Measurements from ENCODE around the gene ARHGAP10.

DNA sequence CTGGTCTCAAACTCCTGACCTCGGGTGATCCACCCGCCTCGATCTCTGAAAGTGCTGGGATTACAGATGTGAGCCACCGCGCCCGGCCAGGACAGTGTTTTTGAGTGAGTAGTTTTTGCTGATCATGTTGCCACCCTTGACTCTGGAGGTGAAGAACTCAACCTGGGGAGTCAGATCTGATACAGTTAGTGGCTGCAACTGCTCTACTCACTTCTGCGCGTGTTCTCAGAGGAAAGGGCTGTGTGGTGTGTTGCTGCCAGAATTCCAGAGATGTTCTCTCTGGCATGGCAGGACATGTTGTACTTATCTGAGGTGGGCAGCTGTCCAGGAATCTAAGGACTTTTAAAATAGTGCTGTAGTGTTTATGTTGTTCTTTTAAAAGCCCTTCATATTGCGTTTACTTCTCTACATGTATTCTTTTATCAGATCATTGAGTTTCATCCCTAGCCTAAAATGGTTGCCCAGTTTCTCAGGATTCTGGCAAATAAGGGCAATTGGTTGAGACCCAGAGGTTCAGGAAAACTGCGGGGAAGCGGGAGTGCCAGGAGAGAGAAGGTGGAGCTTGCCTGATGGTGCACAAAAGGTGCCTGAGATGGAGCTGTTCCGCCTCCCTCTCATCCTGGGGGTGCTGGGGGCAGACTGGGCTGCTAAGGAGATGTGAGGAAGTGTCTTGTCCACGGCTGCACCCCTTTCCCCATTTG is 97.7 kb downstream of the ARHGAP10 start:
- TF ChIP-seq GATA3 (IDR thresholded peaks at IDR 0.05; ENCODE audit: low read depth, low read length) (no peak), GATA2 (IDR thresholded peaks at IDR 0.05; ENCODE audit: low read depth, low read length) (no peak)

Data from SH-SY5Y (cell line).